ENCODE data around the gene CRIP2. TPM values are rescaled to one million over a fixed set of nuclear protein-coding genes. Genes with fewer than 3 reads are reported as not detected.
A peak's percentile ranks its signal among the peaks of the same experiment; 100 is the strongest.

Gene CRIP2
- total and polyA plus RNA-seq, 2 of the 13 experiments (the other 11 are each of a cell fraction or from before 2014, with no cell fraction given): 31.6 to 37.9 TPM

DNA sequence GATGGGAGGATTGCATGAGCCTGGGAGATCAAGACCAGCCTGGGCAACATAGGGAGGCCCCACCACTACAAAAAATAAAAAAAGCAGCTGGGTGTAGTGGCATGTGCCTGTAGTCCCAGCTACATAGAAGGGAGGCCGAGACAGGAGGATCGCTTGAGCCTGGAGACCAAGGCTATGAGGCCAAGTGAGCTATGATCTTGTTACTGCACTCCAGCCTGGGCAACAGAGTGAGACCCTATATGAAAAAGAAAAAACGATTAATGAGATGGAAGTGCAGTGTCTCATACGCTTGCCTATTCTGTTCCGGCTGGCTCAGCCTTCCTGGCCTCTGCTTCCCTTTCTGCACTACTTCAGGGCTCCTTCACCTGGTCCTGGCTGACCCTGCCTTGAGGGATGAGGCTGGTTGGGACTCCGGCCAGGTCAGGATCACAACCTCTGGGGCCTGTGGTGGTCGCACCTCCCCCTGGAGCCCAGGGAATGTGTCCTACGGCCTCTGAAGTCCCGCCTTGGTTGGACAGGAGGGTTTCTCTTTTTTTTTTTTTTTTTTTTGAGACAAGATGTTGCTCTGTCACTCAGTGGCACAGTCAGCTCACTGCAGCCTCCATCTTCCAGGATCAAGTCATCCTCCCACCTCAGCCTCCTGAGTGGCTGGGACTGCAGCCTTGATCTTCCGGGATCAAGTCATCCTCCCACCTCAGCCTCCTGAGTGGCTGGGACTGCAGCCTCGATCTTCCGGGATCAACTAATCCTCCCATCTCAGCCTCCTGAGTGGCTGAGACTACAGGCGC is 27.1 kb downstream of the CRIP2 start:
- in situ Hi-C loops (cut with HindIII; ENCODE audit: extremely low pct_ligation_motif_present, low pct_unique_long_range_greater_than_20kb): no loop called here
- H3K4me2 ChIP-seq (ENCODE audit: low read depth, low read length): no peak overlapping the region
- no peak for FAIRE-seq
- no peak overlapping the region for H3K4me3 ChIP-seq (replicated peaks in 1 of 3; ENCODE audit: insufficient read depth in 1 of 3, low read depth in 2 of 3, low read length in 3 of 3)
- H3K9me3 ChIP-seq (ENCODE audit: low read length): no peaks in the 10 kb centered on the region
- H3K4me1 ChIP-seq (ENCODE audit: insufficient read depth, low read length): peaks cover 88% of the 10 kb centered on the region
- H3K27me3 ChIP-seq (ENCODE audit: control insufficient read depth in 1 of 2, insufficient read depth in 2 of 2, low read length in 2 of 2): peaks cover 0 to 14% of the 10 kb centered on the region in 2 experiments; a peak in 3 of 5 replicates
- WGBS (ENCODE audit: low lambda C conversion rate): 78% methylated on average over 13 of the region's 13 CpGs
- H2AFZ ChIP-seq (ENCODE audit: low read length): no peak overlapping the region
- H4K20me1 ChIP-seq (ENCODE audit: insufficient read depth, low read length): no peaks in the 10 kb centered on the region
- H3K36me3 ChIP-seq (replicated peaks in 1 of 2; ENCODE audit: control insufficient read depth in 1 of 2, insufficient read depth in 2 of 2, low read length in 2 of 2): no peaks in the 10 kb centered on the region
- H3K79me2 ChIP-seq (ENCODE audit: insufficient read depth, low read length): peaks cover 3% of the 10 kb centered on the region
- ChIA-PET POLR2A (no interaction called here), CTCF (ENCODE audit: low intra/inter-chr PET ratio, low total read pairs) (no interaction called here)
- no peak for ATAC-seq
- intact Hi-C loops (cut with micrococcal nuclease; ENCODE audit: unreplicated experiment): no loop called here
- no TSS peak for BruUV-seq (replicated peaks)
- no peak overlapping the region for H3K9ac ChIP-seq (ENCODE audit: insufficient read depth, low read depth, low read length)
- no peak overlapping the region for H3K27ac ChIP-seq (ENCODE audit: extremely low read length, insufficient read depth, low read length)
- no peak for DNase-seq (ENCODE audit: low spot score)
- TF ChIP-seq MYNN (CRISPR knock-in tag; IDR thresholded peaks at IDR 0.05; ENCODE audit: low read depth): no peak
- no peak for TF ChIP-seq XBP1 (CRISPR knock-in tag; IDR thresholded peaks at IDR 0.05)
- TF ChIP-seq NONO (IDR thresholded peaks at IDR 0.05): no peak
- TF ChIP-seq NONO (CRISPR knock-in tag; conservative IDR thresholded peaks at IDR 0.05): no peak
- no peak for TF ChIP-seq MXI1 (IDR thresholded peaks at IDR 0.05; ENCODE audit: borderline replicate concordance, low read depth, low read length)
- no peak for TF ChIP-seq HMG20B (CRISPR knock-in tag; conservative IDR thresholded peaks at IDR 0.05)
- TF ChIP-seq, protein P1, sequence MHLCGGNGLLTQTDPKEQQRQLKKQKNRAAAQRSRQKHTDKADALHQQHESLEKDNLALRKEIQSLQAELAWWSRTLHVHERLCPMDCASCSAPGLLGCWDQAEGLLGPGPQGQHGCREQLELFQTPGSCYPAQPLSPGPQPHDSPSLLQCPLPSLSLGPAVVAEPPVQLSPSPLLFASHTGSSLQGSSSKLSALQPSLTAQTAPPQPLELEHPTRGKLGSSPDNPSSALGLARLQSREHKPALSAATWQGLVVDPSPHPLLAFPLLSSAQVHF (CRISPR knock-in tag; IDR thresholded peaks at IDR 0.05): no peak
- TF ChIP-seq ATAD3A (CRISPR knock-in tag; IDR thresholded peaks at IDR 0.05): no peak
- no peak for TF ChIP-seq ARNTL (CRISPR knock-in tag; IDR thresholded peaks at IDR 0.05)
- TF ChIP-seq ZNF121 (CRISPR knock-in tag; IDR thresholded peaks at IDR 0.05): peak; percentile 76
- TF ChIP-seq ZMYM3 (CRISPR knock-in tag; IDR thresholded peaks at IDR 0.05): peak; percentile 65; the same call in 1 of the 2 replicates
- no peak for TF ChIP-seq ZNF451 (CRISPR knock-in tag; IDR thresholded peaks at IDR 0.05)
- peak; percentile 16; the same call in 1 of the 2 replicates for TF ChIP-seq POLR2G (IDR thresholded peaks at IDR 0.05; ENCODE audit: low read depth, low read length)
- no peak for TF ChIP-seq CHD4 (IDR thresholded peaks at IDR 0.05; ENCODE audit: borderline replicate concordance, low read length)
- TF ChIP-seq ZNF607 (CRISPR knock-in tag; IDR thresholded peaks at IDR 0.05; ENCODE audit: borderline replicate concordance): no peak
- no peak for TF ChIP-seq HOXD1 (CRISPR knock-in tag; IDR thresholded peaks at IDR 0.05)
- TF ChIP-seq, protein P2, sequence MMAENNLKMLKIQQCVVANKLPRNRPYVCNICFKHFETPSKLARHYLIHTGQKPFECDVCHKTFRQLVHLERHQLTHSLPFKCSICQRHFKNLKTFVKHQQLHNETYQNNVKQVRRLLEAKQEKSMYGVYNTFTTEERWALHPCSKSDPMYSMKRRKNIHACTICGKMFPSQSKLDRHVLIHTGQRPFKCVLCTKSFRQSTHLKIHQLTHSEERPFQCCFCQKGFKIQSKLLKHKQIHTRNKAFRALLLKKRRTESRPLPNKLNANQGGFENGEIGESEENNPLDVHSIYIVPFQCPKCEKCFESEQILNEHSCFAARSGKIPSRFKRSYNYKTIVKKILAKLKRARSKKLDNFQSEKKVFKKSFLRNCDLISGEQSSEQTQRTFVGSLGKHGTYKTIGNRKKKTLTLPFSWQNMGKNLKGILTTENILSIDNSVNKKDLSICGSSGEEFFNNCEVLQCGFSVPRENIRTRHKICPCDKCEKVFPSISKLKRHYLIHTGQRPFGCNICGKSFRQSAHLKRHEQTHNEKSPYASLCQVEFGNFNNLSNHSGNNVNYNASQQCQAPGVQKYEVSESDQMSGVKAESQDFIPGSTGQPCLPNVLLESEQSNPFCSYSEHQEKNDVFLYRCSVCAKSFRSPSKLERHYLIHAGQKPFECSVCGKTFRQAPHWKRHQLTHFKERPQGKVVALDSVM (CRISPR knock-in tag; IDR thresholded peaks at IDR 0.05): peak; percentile 82
- TF ChIP-seq, protein P3, sequence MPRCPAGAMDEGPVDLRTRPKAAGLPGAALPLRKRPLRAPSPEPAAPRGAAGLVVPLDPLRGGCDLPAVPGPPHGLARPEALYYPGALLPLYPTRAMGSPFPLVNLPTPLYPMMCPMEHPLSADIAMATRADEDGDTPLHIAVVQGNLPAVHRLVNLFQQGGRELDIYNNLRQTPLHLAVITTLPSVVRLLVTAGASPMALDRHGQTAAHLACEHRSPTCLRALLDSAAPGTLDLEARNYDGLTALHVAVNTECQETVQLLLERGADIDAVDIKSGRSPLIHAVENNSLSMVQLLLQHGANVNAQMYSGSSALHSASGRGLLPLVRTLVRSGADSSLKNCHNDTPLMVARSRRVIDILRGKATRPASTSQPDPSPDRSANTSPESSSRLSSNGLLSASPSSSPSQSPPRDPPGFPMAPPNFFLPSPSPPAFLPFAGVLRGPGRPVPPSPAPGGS (CRISPR knock-in tag; IDR thresholded peaks at IDR 0.05): no peak
- TF ChIP-seq, protein P4, sequence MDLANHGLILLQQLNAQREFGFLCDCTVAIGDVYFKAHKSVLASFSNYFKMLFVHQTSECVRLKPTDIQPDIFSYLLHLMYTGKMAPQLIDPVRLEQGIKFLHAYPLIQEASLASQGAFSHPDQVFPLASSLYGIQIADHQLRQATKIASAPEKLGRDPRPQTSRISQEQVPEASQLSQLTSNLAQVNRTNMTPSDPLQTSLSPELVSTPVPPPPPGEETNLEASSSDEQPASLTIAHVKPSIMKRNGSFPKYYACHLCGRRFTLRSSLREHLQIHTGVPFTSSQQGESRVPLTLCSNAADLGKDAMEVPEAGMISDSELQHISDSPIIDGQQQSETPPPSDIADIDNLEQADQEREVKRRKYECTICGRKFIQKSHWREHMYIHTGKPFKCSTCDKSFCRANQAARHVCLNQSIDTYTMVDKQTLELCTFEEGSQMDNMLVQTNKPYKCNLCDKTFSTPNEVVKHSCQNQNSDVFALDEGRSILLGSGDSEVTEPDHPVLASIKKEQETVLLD (CRISPR knock-in tag; IDR thresholded peaks at IDR 0.05; ENCODE audit: low read depth): no peak
- peak; percentile 15 for TF ChIP-seq IKZF4 (CRISPR knock-in tag; IDR thresholded peaks at IDR 0.05; ENCODE audit: borderline replicate concordance, low read depth, not compliant biosample characterization)

All from HepG2 (cell line).